CD14-positive monocyte (primary cell): Measurements from ENCODE around the gene INPP5A. TPM values are rescaled to one million over a fixed set of nuclear protein-coding genes. Genes with fewer than 3 reads are reported as not detected.

Experiments used
- DNase-seq, 3 donors: peaks; one replicate each; pipeline ENCODE4 v3.0.0-alpha.2; 2011 to 2022
- H2AFZ ChIP-seq: 2 replicates; pipeline ENCODE4 v1.6.0; 2012; ENCODE audit warnings: mild to moderate bottlenecking, low read depth, low read length, inconsistent platforms; ENCODE audit not compliant: insufficient read depth, poor library complexity, severe bottlenecking
- H3K27ac ChIP-seq, 2 donors: 1 replicate in 1 of 2; 2 replicates in 1 of 2; pipeline ENCODE4 v1.5.1; 2012 to 2013; ENCODE audit warnings: low read length in 2 of 2, control low read depth in 1 of 2, inconsistent platforms in 1 of 2, low read depth in 1 of 2, mild to moderate bottlenecking in 1 of 2
- H3K27me3 ChIP-seq, 2 donors: one replicate each; pipeline versions ENCODE4 v1.6.0 to v1.6.1; 2011 to 2013; ENCODE audit warnings: low read length in 2 of 2; ENCODE audit not compliant: control insufficient read depth in 2 of 2, insufficient read depth in 2 of 2
- H3K36me3 ChIP-seq, 2 donors: replicated peaks in 1 of 2; 1 replicate in 1 of 2; 2 replicates in 1 of 2; pipeline versions ENCODE4 v1.5.1 to v1.6.1; 2012 to 2013; ENCODE audit warnings: low read length in 2 of 2, control low read depth in 1 of 2, inconsistent platforms in 1 of 2, mild to moderate bottlenecking in 1 of 2; ENCODE audit not compliant: insufficient read depth in 2 of 2, control insufficient read depth in 1 of 2
- H3K4me1 ChIP-seq, 2 donors: 1 replicate in 1 of 2; 2 replicates in 1 of 2; pipeline versions ENCODE4 v1.5.1 to v1.6.1; 2012 to 2013; ENCODE audit warnings: low read length in 2 of 2, control low read depth in 1 of 2, inconsistent platforms in 1 of 2, mild to moderate bottlenecking in 1 of 2, moderate library complexity in 1 of 2; ENCODE audit not compliant: insufficient read depth in 2 of 2, control insufficient read depth in 1 of 2
- H3K4me2 ChIP-seq: replicated peaks from 2 replicates; pipeline ENCODE3; 2012; ENCODE audit warnings: low read length, moderate library complexity, mild to moderate bottlenecking; ENCODE audit not compliant: poor library complexity, severe bottlenecking; ENCODE audit errors: extremely low read depth
- H3K4me3 ChIP-seq, 3 experiments: fragments of 200-600 bp in 1 of 3; sonication (generic) in 1 of 3; replicated peaks in 1 of 3; 1 replicate in 2 of 3; 2 replicates in 1 of 3; pipeline ENCODE4 v1.5.1; 2011 to 2013; ENCODE audit warnings: low read length in 3 of 3, mild to moderate bottlenecking in 3 of 3, control low read depth in 2 of 3, low read depth in 2 of 3, inconsistent platforms in 1 of 3, moderate library complexity in 1 of 3
- H3K79me2 ChIP-seq: 2 replicates; pipeline ENCODE4 v1.6.0; 2012; ENCODE audit warnings: mild to moderate bottlenecking, control low read depth, inconsistent platforms, low read length, moderate library complexity; ENCODE audit not compliant: insufficient read depth
- H3K9ac ChIP-seq: 2 replicates; pipeline ENCODE4 v1.6.0; 2017; ENCODE audit warnings: low read length, mild to moderate bottlenecking; ENCODE audit not compliant: insufficient read depth, poor library complexity, severe bottlenecking
- H3K9me3 ChIP-seq, 2 donors: replicated peaks in 1 of 2; 1 replicate in 1 of 2; 2 replicates in 1 of 2; pipeline versions ENCODE4 v1.5.1 to v1.6.1; 2012 to 2013; ENCODE audit warnings: low read length in 2 of 2, control low read depth in 1 of 2; ENCODE audit not compliant: control insufficient read depth in 1 of 2, insufficient read depth in 1 of 2
- H4K20me1 ChIP-seq: 2 replicates; pipeline ENCODE4 v1.6.0; 2012; ENCODE audit warnings: mild to moderate bottlenecking, low read length, control low read depth, moderate library complexity; ENCODE audit not compliant: insufficient read depth
- H3K27ac Mint-ChIP-seq, 7 donors: one replicate each; pipeline ENCODE4 v1.8.0; 2020; ENCODE audit warnings: mild to moderate bottlenecking in 7 of 7, mixed read lengths in 7 of 7, moderate library complexity in 6 of 7, inconsistent platforms in 2 of 7
- H3K27me3 Mint-ChIP-seq, 3 donors: one replicate each; pipeline ENCODE4 v1.8.0; 2021 to 2022; ENCODE audit warnings: low read depth in 3 of 3, mild to moderate bottlenecking in 3 of 3, mixed read lengths in 3 of 3, moderate library complexity in 3 of 3, inconsistent platforms in 1 of 3
- H3K36me3 Mint-ChIP-seq, 2 donors: one replicate each; pipeline ENCODE4 v1.8.0; 2020; ENCODE audit warnings: mixed read lengths in 2 of 2, inconsistent platforms in 1 of 2, mild to moderate bottlenecking in 1 of 2
- H3K4me1 Mint-ChIP-seq: one replicate; pipeline ENCODE4 v1.8.0; 2020; ENCODE audit warnings: mild to moderate bottlenecking, mixed read lengths
- H3K4me3 Mint-ChIP-seq, 2 donors: one replicate each; pipeline ENCODE4 v1.8.0; 2020; ENCODE audit warnings: mild to moderate bottlenecking in 2 of 2, mixed read lengths in 2 of 2, moderate library complexity in 1 of 2
- H3K9me3 Mint-ChIP-seq, 7 donors: one replicate each; pipeline ENCODE4 v1.8.0; 2020 to 2022; ENCODE audit warnings: mixed read lengths in 7 of 7, mild to moderate bottlenecking in 6 of 7, moderate library complexity in 6 of 7, inconsistent platforms in 2 of 7
- WGBS: methylation state at CpG from one replicate; pipeline ENCODE4 v1.1.5; 2013; ENCODE audit warnings: missing lambda C conversion rate; ENCODE audit not compliant: insufficient coverage; 5-methylcytosine and 5-hydroxymethylcytosine counted together
- intact Hi-C, 2 donors: fragments of 100-400 bp; cut with micrococcal nuclease; formaldehyde crosslinking; loops; one replicate each; pipeline versions ENCODE4 v1.15.0 to v1.15.1; 2023
- polyA plus RNA-seq, 3 donors: library from polyadenylated mRNA; depleted of rRNA in 1 of 3; unstranded in 2 of 3; stranded (reverse) in 1 of 3; fragments of 300-500 nt in 2 of 3; fragments of >200 nt in 1 of 3; fragmentation: Illumina TruSeq in 2 of 3; gene quantifications; 1 replicate in 2 of 3; 2 replicates in 1 of 3; pipeline ENCODE4 v1.2.3, GENCODE V29; 2012 to 2021
- TF ChIP-seq, protein P1 (sequence below): fragments of 200-600 bp; IDR thresholded peaks from one replicate; pipeline ENCODE4 v1.8.0; 2022; ENCODE audit warnings: antibody characterized with exemption, mild to moderate bottlenecking

INPP5A gene
- polyA plus RNA-seq, 3 donors, result 0.87 to 17.2 (median 2.9) TPM

DNA sequence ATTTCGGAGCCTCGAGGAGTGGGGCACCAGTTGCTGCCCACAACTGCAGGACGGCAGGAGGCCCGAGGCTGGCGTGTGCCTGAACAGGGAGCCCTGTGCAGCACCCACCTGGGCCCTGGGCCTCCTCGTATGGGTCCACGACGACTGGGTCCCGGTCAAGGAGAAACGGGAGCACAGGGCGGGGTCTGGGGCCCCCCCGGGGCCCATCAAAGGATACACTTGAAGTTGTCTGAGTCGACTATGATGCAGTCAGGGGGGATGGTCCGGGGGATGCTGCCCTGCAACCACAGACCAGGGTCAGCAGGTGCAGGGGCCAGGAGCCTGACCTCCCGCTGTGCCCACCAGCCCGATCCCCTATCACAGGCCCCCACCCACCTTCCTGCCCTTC, 276.9 kb downstream of the INPP5A start:
- peaks cover 0 to 2% (median 0%) of the 10 kb centered on the region in 7 donors for H3K9me3 Mint-ChIP-seq

DNA sequence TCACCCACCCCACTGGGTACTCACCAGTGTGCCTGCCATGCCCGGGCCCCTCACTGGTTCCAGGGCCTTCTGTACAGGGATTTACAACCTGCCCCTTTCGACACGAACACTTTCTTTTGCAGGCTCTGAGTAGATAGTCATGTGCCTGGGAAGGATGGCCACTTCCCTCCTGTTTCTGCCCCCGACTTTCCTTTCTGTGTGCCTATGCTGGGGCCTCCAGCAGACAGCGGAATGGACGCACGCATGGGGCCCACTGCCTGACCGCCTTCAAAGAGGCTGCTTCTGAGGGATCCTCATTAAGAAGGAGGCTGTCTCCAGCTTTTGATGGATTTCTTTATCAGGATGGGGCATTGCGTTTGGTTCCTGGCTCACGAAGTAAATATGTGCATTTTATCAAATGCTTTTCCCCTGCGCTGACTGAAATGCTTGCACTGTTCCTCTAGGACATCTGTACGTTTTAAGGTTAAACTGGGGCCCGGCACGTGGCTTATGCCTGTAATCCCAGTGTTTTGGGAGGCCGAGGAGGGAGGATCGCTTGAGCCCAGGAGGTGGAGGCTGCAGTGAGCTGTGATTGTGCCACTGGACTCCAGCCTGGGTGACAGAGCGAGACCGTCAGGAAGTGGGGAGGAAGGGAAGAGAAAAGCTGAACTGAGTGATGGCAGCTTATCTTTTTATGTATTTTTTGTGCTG, 277.7 kb downstream of the INPP5A start:
- TF ChIP-seq, protein P1, sequence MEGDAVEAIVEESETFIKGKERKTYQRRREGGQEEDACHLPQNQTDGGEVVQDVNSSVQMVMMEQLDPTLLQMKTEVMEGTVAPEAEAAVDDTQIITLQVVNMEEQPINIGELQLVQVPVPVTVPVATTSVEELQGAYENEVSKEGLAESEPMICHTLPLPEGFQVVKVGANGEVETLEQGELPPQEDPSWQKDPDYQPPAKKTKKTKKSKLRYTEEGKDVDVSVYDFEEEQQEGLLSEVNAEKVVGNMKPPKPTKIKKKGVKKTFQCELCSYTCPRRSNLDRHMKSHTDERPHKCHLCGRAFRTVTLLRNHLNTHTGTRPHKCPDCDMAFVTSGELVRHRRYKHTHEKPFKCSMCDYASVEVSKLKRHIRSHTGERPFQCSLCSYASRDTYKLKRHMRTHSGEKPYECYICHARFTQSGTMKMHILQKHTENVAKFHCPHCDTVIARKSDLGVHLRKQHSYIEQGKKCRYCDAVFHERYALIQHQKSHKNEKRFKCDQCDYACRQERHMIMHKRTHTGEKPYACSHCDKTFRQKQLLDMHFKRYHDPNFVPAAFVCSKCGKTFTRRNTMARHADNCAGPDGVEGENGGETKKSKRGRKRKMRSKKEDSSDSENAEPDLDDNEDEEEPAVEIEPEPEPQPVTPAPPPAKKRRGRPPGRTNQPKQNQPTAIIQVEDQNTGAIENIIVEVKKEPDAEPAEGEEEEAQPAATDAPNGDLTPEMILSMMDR, result no peak
- WGBS, result 68% methylated on average over 13 of the region's 18 CpGs
- peak in 1 of 3 donors; percentile 1 for DNase-seq

More for the DNA sequence above, 276.9 kb downstream of the INPP5A start:
- Histone ChIP-seq H3K4me2 (no peak overlapping the region), H3K4me3 (no peak overlapping the region), H3K9me3 (no peaks in the 10 kb centered on the region), H4K20me1 (no peaks in the 10 kb centered on the region), H3K9ac (no peak overlapping the region), H3K4me1 (no peaks in the 10 kb centered on the region), H3K27me3 (no peaks in the 10 kb centered on the region), H3K36me3 (no peaks in the 10 kb centered on the region), H3K79me2 (no peaks in the 10 kb centered on the region), H2AFZ (no peak overlapping the region), H3K27ac (no peak overlapping the region)
- H3K36me3 Mint-ChIP-seq, result no peaks in the 10 kb centered on the region
- no peaks in the 10 kb centered on the region for H3K4me1 Mint-ChIP-seq
- peaks cover 0 to 10% (median 7%) of the 10 kb centered on the region in 3 donors for H3K27me3 Mint-ChIP-seq
- no peak overlapping the region for H3K27ac Mint-ChIP-seq
- intact Hi-C loops, result no loop called here
- 88% methylated on average over 14 of the region's 16 CpGs for WGBS
- TF ChIP-seq, protein P1, result no peak
- DNase-seq, result peak in 1 of 3 donors; percentile 0
- H3K4me3 Mint-ChIP-seq, result no peak overlapping the region

More for the DNA sequence above, 277.7 kb downstream of the INPP5A start:
- Histone ChIP-seq H3K4me1 (no peaks in the 10 kb centered on the region), H3K79me2 (no peaks in the 10 kb centered on the region), H3K27ac (no peak overlapping the region), H3K9ac (no peak overlapping the region), H3K4me2 (no peak overlapping the region), H4K20me1 (no peaks in the 10 kb centered on the region), H2AFZ (no peak overlapping the region), H3K4me3 (no peak overlapping the region), H3K9me3 (no peaks in the 10 kb centered on the region), H3K27me3 (no peaks in the 10 kb centered on the region), H3K36me3 (no peaks in the 10 kb centered on the region)
- intact Hi-C loops, result no loop called here
- H3K4me3 Mint-ChIP-seq, result no peak overlapping the region
- no peaks in the 10 kb centered on the region for H3K36me3 Mint-ChIP-seq
- H3K27me3 Mint-ChIP-seq, result peaks cover 0 to 10% (median 7%) of the 10 kb centered on the region in 3 donors
- peak overlapping the region in 1 of 7 donors; percentile 27 for H3K27ac Mint-ChIP-seq
- H3K9me3 Mint-ChIP-seq, result peaks cover 0 to 2% (median 0%) of the 10 kb centered on the region in 7 donors
- H3K4me1 Mint-ChIP-seq, result no peaks in the 10 kb centered on the region
